ENCODE measurements around the gene ZMAT3.
"Not testable (repeated sequence)": the region's sequence is repeated elsewhere in the genome, so short reads cannot be mapped to it uniquely, and the experiment has no call there.

Gene ZMAT3

DNA sequence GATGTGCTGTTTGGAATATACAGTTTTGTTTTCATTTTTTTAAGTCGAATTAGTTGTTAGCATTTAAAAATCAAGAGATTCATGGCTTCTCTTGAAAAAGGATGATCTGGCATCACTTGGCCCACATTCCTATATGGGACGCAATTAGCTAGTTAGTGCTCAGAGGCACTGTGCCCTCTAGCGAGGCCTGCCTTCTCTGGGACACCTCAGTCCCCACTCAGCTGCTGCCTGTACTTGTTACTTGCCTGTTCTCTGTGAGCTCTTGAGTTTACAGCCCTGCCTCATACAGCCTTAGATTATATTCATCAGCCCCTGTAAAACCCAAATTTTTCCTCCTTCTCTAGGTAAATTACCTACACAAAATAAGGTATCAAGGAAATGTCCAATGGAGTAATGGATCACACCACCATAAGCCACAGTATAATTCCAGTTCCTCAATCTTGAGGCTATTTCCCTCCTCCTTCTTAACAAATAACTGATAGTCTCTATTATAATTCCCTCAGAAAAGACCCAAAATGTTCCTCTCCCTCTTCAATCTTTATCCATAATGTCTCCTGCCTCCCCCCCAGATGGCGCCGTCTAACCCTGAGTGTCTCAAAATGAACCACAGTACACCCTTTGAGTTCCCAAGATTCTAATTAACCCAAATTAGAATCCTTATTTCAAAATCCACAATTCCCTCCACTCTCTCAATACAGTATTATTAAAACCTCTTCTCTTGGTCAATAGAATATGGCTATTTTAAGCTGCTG, 2.7 kb downstream of the ZMAT3 start:
- FAIRE-seq: peak; percentile 34

DNA sequence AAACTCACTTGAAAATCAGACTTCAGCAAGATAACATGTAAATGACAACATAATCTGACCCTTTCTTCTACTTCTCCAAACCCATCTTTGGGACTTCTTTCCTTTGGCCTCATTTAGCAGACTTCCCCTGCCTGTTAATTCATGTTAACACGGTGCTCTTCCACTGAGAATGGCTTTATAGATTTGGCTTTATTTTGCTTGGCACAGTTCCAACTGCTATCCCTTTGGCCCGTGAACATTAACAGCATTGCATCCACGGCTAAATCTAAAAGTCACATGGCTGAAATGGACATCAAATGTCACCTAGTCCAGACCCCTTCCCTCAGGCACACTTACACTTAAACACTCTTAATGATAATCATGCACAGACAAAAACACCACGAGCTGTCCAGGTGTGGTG, 3.8 kb downstream of the ZMAT3 start:
- no peak for FAIRE-seq

DNA sequence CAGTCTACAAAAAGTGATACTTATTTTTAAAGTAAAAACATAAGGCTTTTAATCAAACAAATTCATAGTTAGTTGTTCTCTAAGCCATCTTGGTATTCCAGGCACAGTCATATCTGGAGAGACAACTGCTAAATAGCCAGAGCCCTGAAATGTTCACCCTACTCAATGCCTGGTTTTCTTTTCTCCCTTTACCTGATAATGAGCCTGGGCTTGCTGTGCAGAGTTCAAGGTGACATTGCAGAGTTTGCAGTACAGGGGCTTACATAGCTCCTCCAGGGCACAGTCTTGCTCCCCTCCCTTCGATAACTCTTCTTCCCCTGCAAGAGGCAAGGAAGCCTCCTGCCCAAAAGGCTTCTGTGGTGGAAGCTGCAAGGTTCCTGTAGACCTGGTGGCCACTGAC, 4.3 kb downstream of the ZMAT3 start:
- FAIRE-seq: no peak

DNA sequence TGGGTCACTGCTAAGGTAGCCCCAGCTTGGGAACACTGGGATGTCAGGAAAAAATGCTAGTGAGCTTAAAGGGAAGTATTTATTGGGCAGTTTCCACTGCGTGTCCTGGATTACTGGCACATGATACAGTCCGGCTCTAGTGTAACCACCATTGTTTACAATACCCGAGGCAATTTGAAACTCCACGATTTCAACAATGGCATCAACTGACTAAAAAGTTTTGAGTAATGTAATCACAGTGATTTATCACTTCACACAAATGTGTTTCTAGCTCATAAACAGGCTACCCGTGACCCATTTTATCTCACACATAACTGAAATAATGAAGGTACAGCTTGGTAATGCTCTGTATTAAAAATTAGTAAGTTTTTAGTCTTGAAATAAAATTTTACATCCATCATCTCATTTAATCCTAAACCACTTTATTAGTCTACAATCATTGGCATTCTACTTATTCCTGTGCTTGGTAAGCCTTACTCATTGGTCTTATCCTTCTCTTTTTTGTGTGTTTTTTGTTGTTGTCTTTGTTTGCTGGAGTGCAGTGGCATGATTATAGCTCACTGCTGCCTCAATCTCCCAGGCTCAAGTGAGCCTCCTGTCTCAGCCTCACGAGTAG, 7.6 kb downstream of the ZMAT3 start:
- no peak for FAIRE-seq

DNA sequence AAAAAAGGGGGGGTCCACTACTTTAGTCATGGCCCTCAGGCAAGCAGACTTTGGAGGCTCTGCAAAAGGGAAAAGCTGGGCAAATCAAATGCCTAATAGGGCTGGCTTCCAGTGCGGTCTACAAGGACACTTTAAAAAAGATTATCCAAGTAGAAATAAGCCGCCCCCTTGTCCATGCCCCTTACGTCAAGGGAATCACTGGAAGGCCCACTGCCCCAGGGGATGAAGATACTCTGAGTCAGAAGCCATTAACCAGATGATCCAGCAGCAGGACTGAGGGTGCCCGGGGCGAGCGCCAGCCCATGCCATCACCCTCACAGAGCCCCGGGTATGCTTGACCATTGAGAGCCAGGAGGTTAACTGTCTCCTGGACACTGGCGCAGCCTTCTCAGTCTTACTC, 15.3 kb downstream of the ZMAT3 start:
- no peak for FAIRE-seq

DNA sequence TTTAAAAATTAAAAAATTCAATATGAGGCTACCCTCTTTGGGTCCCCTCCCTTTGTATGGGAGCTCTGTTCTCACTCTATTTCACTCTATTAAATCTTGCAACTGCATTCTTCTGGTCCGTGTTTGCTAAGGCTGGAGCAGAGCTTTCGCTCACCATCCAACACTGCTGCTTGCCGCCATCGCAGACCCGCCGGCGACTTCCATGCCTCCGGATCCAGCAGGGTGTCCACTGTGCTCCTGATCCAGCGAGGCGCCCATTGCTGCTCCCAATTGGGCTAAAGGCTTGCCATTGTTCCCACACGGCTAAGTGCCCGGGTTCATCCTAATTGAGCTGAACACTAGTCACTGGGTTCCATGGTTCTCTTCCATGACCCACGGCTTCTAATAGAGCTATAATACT, 17.0 kb downstream of the ZMAT3 start:
- FAIRE-seq: not testable (repeated sequence)

DNA sequence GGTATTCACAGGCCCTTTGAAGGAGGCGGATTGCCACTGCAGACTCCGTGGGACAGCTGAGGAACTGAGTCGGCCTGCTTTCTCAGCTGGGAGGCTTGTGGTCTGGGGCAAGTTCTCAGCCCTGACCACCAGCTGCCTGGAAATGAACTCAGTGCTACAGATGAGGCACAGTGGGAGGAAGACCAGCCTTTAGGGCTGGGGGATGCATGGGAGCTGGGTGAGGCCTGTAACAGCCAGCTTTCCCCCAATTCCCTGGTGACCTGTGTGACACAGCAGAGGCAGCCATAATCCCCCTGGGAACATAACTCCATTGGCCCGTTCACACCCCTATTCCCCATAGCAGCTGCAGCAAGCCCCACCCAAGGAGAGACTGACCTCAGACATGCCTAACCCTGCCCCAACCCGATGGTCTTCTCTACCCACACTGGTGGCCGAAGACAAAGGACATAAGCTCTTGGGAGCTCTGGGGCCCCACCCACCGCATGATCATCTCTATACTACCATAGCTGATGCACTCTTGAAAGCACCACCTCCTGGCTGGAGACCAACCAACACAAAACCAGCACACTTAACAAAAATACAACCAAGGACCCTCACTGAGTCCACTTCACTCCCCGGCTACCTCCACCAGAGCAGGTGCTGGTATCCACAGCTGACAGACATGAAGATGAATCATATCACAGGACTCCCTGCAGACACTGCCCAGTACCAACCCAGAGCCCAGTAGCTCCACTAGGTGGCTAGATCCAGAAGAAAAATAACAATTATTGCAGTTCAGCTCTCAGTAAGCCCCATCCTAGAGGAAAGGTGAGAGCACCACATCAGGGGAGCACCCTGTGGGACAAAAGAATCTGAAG, 24.9 kb downstream of the ZMAT3 start:
- no peak for FAIRE-seq

DNA sequence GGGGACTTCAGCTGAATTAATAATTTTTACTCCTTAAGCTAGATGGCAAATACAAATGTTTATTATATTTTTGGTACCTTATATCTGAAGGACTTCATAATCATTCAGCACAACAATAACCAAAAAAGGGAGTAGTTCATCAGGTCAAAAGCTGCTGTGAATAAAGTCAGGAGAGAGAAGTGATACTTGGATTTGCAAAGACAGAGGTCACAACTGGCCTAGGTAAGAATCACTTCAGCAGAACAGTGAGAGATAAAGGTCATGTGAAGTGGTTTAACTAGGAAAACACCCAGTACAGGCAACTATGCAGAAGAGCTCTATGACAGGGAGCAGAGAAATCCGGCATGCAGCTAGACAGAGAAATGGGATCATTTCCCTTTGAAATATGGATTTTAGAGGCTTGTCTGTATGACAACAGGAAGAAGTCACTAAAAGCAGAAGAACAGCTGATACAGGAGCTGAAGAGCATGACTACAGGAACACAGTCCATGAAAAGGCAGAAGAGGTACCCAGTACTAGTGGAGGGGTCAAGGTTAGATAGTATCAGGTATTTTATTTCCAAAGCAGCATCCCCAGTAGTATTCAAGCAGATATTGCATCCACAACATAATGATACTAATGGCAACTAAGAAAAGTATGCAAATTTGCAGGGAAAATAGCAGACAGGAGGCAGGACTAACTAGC, 25.7 kb downstream of the ZMAT3 start:
- FAIRE-seq: no peak

DNA sequence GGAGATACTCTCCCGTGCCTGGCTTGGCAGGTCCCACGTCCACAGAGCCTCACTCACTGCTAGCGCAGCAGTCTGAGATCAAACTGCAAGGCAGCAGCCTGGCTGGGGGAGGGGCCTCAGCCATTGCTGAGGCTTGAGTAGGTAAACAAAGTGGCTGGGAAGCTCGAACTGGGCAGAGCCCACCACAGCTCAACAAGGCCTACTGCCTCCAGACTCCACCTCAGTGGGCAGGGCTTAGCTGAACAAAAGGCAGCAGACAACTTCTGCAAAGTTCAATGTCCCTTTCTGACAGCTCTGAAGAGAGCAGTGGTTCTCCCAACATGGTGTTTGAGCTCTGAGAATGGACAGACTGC, 32.7 kb downstream of the ZMAT3 start:
- not testable (repeated sequence) for FAIRE-seq

DNA sequence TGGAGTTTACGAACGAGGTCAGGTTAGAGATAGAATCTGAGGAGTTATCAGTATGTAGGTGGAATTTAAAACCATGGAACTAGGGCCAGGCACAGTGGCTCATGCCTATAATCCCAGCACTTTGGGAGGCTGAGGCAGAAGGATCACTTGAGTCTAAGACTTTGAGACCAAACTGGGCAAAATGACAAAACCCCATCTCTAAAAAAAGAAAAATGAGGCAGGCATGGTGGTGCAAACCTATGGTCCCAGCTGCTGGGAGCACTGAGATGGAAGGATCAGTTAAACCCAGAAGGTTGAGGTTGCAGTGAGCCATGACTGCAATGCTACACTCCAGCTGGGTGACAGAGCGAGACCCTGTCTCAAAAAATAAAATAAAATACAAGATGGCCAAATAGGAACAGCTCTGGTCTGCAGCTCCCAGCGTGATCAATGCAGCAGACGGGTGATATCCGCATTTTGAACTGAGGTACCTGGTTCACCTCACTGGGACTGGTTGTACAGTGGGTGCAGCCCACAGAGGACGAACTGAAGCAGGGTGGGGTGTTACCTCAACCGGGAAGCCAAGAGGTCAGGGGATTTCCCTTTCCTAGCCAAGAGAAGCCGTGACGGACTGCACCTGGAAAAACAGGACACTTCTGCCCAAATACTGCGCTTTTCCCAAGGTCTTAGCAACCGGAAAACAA, 33.3 kb downstream of the ZMAT3 start:
- FAIRE-seq: no peak

DNA sequence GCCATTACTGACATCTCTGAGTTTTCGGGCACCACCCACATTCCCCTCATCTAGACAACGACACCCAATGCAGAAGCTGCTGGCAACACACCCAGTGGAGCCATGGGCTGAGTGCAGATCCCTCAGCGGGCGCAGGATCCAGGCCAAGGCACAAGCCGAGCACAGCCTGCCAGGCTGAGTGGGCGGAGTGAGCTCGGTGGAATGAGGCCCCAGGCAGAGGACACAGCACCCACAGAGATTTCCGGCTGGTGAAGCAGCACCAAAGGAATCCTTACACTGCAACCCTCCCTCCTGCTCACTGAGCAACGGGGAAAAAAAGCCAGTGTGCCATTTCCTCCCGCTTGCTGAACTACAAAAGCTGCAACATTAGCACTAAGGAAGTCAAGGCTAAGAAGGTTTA, 34.3 kb downstream of the ZMAT3 start:
- FAIRE-seq: no peak

DNA sequence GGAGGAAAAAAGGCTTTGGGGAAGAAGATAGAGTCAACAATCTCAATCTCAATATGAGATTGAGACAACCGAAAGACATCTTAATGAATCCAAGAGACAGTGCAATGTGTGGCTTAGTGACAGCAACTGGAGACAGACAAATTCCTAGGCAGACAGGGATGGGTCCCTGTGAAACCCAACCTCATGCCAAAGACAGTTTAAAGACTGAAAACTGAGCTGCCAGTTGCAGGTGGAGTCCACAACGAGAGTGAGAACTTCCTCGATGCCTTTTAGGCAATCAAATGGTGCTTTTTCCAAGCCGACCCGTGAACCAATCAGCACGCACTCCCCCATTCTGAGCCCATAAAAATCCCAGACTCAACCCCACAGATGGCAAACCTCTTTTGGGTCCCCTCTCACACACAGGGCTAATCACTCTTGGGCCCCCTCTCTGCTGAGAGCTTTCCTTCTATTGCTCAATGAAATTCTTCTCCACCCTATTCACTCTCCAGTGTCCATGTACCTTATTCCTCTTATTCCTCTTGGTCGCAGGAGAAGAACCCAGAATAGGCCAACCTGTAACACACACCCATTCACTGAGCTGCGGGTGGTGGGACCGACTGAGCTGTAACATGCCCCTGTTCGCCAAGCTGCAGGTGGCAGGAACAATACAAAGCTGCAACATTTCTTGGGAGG, 34.8 kb downstream of the ZMAT3 start:
- no peak for FAIRE-seq

DNA sequence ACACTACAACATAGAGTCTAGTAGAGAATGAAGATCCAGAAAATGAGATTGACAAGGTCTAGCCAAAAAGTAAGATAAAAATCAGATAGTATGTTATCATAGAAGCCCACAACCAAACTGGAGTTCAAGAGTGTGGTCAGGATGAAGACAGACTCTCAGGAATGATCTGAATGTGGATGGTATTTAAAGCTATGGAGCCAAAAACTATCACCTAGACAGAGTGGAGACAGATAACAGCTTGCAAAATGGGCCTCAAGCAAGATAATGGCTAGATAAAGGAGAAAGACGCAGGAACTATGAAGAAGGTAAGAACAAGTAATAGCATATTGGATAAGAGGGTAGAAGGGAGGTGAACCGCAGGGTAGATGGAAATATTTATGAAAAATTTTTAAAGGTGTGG, 35.4 kb downstream of the ZMAT3 start:
- FAIRE-seq: no peak

DNA sequence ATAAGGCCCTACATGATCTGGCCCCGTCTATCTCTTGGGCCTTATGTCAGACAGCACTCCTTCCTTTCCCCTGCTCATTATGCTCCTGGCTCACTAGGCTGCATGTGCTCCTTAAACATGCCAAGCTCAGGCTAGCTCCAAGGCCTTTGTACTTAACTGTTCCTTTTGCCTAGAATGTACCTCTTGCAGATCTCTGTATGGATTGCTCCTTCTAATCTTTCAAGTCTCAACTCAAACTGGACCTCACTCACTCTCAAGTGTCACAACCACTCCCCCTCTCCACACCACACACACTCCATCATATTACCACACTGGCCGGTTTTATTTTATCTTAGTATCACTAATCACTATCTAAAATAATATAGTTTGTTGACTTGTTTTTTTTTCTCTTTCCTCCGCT, 36.4 kb downstream of the ZMAT3 start:
- no peak for FAIRE-seq

DNA sequence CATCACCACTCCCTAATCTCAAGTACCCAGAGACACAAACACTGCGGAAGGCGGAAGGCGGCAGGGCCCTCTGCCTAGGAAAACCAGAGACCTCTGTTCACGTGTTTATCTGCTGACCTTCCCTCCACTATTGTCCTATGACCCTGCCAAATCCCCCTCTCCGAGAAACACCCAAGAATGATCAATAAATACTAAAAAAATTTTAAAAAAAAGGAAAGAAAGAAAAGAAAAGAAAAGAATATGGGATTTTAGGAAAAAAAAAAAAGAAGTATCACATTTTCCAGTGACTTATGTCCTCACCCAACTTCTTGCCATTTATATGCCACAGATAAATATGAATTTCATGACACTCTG, 38.3 kb downstream of the ZMAT3 start:
- not testable (repeated sequence) for FAIRE-seq

DNA sequence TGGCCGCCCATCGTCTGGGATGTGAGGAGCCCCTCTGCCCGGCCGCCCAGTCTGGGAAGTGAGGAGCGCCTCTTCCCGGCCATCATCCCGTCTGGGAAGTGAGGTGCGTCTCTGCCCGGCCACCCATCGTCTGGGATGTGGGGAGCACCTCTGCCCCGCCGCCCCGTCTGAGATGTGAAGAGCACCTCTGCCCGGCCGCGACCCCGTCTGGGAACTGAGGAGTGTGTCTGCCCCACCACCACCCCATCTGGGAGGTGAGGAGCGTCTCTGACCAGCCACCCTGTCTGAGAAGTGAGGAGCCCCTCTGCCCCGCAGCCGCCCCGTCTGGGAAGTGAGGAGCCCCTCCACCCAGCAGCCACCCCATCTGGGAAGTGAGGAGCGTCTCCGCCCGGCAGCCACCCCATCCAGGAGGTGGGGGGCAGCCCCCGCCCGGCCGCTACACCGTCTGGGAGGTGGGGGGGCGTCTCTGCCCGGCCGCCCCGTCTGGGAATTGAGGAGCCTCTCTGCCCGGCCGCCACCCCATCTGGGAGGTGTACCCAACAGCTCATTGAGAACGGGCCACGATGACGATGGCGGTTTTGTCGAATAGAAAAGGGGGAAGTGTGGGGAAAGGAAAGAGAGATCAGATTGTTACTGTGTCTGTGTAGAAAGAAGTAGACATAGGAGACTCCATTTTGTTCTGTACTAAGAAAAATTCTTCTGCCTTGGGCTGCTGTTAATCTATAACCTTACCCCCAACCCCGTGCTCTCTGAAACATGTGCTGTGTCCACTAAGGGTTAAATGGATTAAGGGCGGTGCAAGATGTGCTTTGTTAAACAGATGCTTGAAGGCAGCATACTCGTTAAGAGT, 38.9 kb downstream of the ZMAT3 start:
- not testable (repeated sequence) for FAIRE-seq

DNA sequence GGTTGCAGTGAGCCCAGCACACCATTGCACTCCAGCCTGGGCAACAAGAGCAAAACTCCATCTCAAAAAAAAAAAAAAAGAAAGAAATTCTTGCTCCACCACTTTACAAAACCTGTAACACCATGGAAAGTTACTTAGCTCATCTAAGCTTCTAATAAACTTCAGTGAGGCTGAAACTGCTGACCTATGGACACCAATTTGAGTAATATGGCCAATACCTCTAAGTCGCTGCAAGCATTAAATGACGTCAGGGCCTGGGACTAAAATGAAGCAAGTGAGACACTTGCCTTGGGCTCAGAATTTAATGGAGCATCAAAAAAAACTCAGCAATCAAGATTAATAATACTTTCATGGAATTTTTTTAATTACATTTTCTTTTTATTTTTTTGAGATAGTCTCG, 42.5 kb downstream of the ZMAT3 start:
- no peak for FAIRE-seq

DNA sequence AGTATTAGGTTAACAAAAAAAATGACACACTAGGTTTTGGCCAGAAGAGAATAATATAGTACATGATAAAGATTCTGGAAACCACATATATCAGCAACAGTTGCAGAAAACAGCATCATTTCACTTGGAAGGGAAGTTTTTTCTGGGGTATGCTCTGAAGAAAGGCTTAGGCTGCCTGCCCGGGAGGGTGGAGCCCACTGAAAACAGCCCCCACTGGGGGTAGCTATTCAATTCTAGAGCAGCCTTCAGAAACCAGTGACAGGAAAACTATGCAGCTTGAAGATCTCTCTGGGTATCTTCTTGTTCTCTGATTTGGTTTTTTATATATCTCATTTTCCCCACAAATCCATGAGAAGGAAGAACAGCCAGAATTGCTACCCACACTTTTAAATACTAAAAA, 43.2 kb downstream of the ZMAT3 start:
- no peak for FAIRE-seq

DNA sequence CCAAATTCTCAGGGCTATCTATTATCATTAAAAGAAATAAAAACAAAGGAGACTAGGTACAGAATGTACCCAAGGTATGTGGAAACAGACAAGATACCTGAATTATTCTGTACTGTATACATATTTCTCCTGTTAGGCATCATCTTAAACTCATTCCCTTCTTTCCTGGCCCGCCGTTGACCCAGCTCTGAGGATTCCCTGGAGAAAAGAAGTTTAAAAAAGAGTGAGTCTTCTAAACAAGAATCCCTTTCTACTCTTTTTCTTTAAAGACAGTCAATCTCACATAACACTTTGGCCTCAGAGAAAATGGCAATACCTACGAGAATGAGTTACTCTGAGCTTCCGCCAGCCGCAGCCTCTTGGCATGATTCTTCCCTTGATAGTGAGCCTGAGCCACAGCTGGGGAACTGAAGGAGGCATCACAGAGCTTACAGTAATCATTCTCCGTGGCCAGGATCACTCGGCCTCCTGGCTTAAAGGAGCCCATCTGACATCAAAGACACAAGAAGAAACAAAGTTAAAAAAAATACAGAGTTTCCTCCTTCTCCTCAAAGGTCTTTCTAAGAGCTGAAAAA, 44.2 kb downstream of the ZMAT3 start:
- FAIRE-seq: no peak

DNA sequence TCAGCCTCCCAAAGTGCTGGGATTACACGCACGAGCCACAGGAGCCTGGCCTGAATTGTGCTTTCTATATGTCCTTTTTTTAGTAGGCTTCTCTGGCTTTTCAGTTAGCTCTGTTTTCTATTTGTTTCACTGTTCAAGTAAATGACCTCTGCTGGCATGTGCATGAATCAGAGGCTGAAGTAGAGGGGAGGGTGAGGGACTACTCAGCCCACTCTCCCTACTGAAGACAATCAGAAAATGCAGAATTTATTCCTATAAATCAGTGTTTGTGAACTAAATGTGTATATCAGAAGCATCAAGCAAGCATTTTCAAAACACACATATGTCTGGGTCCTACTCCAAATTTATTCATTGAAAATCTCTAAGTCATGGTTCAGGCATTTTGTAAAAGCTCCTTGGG, 45.0 kb downstream of the ZMAT3 start:
- no peak for FAIRE-seq
